Right lung (tissue), 10 donors: ENCODE results near the gene STEAP1B. TPM values are rescaled to one million over a fixed set of nuclear protein-coding genes. Genes with fewer than 3 reads are reported as not detected.
"Not testable (repeated sequence)": the region's sequence is repeated elsewhere in the genome, so short reads cannot be mapped to it uniquely, and the experiment has no call there.

Experiments used
- DNase-seq, 2 donors: peaks; one replicate each; pipeline ENCODE4 v3.0.0-alpha.2; 2013
- long read RNA-seq, 8 donors: transcript quantifications; one replicate each; lab custom pipeline, GENCODE V29; 2026
- polyA plus RNA-seq, 5 donors: library from polyadenylated mRNA; unstranded; fragments of 120-200 nt; gene quantifications; one replicate each; pipeline versions ENCODE4 v1.2.1 to v1.2.3, GENCODE V29; 2013; ENCODE audit warnings: inconsistent platforms in 1 of 5, low replicate concordance in 1 of 5; ENCODE audit not compliant: insufficient read length in 5 of 5, insufficient read depth in 1 of 5

STEAP1B gene
- 1 to 10 TPM; 1.7 to 3.4 (median 2.9) TPM for polyA plus RNA-seq
- long read RNA-seq, donor 1, partial matches to known transcripts, result 0 of 1 reads
- long read RNA-seq, donor 1, other reads (novel, unspliced or antisense), result 0 of 1 reads
- long read RNA-seq, donor 2, result 0 reads
- long read RNA-seq, donor 3, result 0 reads
- long read RNA-seq, donor 4, result 0 reads
- long read RNA-seq, donor 5, result 0 reads
- long read RNA-seq, donor 6, result 0 reads
- long read RNA-seq, donor 7, result 0 reads
- long read RNA-seq, donor 8, result 0 reads

DNA sequence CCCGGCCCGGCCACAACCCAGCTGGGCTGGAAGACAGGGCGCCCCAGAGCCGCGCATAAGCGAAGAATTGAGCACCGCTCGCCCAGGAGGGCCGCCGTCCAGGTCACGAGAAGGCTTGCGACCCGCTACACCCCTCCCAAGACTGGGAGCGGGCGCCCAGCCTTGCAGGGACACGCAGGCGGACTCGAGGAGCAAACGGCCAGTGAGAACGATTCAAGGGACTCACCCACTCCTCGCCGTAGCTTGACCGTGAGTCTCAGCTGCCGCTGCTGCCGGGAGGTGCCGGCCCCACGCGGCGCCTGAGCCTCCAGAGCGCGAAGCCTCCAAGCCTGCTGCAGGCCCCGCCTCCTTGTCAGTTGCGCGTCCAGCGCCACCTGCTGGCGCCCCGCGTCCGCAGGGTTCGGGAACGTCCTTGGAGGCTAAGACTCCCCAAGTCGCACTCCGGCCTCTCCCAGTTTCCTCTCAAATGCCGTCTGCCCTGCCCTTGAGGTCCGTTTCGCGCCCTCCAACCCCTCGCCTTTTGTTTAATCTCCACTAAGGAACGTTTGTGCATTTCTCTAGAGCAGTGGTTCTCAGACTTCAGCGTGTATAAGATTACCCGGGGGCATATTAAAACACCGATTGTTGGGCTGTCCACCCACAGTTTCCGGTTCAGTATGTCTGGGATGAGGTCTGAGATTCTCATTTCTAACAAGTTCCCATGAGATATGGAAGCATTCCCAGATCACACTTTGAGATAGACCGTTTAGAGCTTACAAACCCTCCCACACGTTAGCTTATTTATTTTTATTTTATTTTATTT lies at the start of gene STEAP1B:
Gene STEAP1B (minus strand): TSS at position 301 of the 802 bp plus-strand sequence. CDS start 5,333 bp downstream, outside the sequence.
- peak; percentile 71 to 75 for DNase-seq

DNA sequence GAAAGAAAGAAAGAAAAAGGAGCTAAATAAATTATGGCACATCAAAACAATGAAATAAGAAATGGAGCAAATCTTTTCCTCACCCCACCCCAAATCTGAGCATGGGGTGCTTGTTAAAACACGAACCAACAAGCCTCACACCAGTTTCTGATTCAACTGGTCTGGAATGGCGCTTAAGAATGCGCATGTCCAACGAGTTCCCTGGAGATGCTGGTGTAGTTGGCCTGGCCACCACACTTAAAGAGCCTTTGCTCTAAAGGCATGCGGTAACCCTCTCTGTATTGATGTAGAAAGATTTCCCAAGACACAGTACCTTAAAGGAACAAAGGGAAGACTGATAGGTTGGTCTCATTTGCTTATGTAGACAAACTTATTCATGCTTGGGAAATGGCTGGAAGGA lies 49.1 kb upstream of the STEAP1B start:
- DNase-seq, result no peak

DNA sequence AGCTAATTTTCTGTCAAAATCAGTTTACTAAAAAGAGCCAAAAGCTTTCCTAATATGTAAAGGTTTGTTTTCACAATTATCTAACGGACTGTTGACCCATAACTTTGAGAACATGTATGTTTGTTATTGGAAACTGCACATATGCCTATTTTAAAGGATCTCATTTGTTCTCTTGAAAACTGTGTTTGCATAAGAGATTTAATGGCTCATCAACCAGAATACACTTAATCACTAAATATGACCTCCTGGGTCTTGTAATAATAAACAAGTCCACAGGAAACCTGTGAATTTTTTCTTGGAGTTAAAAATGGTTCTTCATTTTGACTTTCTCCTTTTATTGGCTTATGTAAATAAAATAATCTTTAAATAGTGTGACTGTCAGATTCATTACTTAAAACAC lies 48.3 kb upstream of the STEAP1B start:
- no peak for DNase-seq

DNA sequence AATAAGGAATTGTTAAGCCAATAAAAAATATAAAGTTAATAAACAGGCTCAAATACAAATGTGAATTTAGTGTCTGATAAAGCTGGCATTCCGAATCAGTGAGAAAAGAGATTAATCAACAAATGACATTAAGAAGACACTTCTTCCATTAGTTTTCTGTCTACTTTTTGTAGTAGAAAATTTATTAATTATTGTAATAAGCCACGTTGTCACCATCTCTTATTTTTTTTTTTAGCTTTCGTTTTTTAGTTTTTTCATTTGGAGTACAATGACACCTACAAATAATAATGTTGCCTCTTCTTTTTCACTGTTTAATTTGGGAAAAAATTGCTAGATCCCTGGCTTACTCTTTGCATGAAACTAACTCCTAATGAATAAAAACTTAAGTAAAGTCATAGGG lies 46.8 kb upstream of the STEAP1B start:
- no peak for DNase-seq

DNA sequence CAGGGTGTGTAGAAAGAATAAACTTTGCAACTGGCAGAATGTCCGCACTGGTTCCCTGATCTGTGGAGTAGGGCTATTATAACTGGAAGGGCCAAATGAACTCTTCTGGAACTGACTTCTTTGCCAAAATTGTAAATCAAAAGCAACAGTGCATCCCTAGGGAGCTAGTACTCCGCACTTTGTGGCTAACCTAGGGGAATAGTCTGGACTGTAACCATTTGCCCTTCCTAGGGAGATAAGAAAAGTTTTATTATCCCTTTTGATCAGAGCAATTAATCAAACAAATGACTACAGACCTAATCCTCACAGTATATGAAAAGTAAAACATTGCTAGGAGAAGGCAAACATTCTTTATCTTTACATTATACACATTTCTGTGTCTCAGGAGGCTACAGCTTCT lies 45.5 kb upstream of the STEAP1B start:
- no peak for DNase-seq

DNA sequence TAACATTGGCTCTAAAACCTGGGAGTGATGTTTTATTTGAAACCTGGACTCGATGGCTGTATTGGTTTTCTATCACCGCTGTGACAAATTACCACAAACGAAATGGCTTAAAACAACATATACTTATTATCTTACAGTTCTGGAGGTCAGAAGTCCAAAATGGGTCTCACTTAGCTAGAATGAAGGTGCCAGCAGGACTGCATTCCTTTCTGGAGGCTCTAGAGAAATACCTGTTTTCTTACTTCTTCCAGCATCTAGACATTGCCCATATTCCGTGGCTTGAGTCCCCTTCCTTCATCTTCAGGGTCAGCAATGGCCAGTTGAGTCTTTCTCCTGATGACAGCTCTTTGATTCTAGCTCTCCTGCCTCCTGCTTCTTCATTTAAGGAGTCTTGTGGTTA lies 44.3 kb upstream of the STEAP1B start:
- DNase-seq, result no peak

DNA sequence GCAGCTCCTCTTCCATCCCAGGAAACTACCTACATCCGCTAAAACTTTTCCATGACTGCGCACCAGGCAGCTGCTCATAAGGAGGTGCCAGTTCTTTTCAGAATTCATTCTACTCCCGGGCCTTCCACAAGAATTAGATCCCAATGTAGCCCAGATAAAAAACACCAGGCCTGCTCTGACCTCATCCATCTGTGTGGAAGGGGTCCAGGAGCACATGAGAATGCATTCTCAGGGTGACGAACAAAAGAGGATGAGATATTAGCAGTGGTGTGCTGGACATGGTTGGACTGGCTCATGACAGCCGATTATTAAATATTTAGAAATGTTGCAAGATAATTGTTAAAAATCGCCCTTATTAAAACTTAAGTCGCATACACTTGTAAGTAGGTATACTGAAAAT lies 43.2 kb upstream of the STEAP1B start:
- no peak for DNase-seq

DNA sequence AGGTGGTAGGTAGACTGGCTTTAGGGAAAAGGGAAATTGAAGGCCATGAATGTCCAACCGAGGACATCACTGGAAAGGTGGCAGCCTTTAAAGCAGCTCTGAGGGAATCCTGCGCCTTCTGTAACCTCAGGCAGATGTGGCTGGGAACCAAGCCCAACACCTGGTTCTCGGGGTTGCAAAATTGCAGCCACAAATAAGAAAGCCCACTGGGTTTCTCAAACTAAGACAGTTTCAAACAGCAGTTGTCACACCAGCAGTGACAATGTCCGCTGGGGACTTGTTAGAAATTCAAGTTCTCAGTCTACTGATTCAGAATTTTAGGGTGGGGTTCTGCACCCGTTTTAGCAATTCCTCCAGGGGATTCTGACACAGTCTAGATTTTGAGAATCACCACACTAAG lies 42.7 kb upstream of the STEAP1B start:
- no peak for DNase-seq

DNA sequence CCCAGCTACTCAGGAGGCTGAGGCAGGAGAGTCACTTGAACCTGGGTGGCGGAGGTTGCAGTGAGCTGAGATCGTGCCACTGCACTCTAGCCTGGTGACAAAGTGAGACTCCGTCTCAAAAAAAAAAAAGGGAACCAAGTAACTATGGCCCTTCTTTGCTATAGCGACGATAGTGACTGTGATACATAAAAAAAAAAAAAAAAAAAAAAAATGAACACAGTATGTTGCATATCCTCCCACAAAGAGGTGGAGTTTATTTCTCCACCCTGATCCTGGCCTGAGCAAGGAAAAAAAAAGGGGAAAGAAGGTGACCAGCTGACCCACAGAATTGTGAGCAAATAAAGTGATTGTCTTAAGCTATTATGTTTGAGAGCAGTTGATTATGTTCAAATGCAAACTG lies 42.3 kb upstream of the STEAP1B start:
- DNase-seq, result no peak

DNA sequence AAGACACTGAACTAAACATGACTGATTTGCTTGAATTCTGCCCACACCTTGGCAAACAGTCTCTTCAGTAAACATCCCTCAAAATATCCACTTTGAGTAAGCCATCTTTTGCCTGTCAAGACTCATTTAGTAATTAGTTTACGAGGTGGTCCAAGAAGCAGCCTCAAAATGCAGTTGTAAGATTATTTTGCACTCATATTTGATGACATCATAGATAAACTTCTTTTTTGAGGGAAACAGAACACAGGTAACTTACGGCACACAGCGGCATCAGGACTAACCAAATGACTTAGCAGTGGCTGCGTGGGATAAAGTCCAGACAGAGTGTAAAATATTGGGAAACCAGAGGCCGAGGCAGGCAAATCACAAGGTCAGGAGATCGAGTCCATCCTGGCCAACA lies 41.8 kb upstream of the STEAP1B start:
- no peak for DNase-seq

DNA sequence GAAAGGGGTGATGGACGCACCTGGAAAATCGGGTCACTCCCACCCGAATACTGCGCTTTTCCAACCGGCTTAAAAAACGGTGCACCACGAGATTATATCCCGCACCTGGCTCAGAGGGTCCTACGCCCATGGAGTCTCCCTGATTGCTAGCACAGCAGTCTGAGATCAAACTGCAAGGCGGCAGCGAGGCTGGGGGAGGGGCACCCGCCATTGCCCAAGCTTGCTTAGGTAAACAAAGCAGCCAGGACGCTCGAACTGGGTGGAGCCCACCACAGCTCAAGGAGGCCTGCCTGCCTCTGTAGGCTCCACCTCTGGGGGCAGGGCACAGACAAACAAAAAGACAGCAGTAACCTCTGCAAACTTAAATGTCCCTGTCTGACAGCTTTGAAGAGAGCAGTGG lies 28.5 kb upstream of the STEAP1B start:
- not testable (repeated sequence) for DNase-seq

DNA sequence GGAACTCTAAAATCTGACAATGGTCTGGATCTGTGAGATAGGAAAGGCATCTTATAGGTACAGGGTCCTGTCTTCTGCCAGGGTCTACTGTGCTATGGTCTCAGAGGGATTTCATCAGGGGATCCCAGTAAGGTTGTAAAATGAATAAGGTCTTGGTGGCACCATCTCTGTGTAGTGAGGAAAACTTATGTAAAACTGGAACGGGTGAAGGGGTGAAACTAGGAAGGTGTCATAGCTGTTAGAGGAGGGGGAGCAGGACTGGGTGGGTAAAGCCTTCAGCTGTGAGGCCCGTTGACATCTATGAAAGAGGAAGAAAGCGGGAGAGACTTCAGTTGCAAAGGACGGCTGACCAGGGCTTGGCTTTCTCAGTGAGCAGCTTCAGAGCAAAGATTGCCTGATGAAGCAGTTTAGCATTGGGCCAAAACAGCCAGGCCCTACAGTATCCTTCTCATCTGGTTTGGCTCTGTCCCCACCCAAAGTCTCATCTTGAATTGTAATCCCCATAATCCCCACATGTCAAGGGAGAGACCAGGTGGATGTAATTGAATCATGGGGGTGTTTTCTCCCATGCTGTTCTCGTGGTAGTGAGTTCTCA lies 24.5 kb upstream of the STEAP1B start:
- not testable (repeated sequence) for DNase-seq

DNA sequence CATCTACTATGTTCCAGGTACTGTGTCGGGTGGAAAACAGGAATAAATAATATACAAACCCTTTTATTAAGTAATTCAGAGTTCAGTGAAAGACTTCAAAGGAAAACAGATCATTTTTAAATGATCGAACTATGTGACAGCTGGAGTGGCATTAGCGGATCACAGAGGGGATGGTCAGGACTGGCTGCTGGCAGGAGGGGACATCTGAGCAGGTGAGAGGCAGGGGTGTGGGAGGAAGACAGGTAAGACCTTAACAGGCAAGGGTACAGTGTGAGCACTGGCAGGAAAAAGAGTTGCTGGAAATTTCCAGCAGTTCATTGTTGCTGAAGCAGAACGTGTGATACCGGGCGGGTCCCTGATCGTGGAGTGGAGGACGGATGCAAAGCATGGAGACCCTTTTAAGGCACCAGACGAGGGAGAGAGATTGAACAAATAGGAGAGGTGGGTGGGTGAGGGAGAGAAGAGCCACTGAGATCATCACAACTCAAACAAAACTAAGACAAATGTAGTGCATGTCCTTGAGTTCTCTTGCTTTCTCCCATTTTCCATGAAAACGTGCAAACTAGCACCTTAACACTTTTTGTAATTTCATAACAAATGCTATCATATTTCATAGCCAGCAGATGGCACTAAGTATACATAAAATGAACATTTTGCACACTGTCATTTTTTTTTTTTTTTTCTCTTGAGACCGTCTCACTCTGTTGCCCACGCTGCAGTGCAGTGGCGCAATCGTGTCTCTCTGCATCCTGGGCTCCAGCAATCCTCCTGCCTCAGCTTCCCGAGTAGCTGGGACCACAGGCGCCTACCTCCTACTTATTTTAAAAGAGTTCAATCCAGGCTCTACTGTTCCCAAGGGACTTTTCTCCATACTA lies 23.7 kb upstream of the STEAP1B start:
- DNase-seq, result peak in 1 of 2 donors; percentile 22

DNA sequence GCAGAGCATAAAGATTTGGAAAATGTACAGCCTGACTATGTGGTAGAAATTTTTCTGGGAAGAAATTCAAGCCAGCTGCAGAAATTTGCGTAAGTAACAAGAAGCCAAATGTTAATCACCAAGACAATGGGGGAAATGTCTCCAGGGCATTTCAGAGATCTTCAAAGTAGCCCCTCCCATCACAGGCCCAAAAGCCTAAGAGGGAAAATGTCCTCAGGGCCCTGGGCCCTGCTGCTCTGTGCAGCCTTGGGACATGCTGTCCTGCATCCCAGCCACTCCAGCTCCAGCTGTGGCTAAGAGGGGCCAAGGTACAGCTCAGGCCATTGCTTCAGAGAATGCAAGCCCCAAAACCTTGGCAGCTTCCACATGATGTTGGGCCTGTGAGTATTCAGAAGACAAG lies 19.6 kb upstream of the STEAP1B start:
- DNase-seq, result not testable (repeated sequence)

DNA sequence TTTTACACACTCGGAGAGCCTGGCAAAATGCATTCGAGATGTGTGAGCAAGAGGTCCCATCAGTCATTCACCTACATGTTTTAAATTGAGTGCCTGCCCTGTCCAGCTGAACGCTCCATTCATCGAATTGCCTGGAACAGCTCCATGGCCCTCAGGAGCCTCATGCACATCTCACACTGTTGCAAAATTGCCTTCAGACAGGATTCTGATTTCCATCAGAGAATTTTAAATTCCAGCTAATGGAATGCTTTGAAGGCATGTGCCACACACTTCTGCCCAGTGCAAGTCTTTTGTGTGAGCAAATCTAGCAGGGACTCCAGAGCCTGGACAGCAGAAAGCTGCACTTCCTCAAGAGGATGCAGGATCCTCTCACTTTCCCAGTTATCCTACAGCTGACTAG lies 17.0 kb upstream of the STEAP1B start:
- not testable (repeated sequence) for DNase-seq

DNA sequence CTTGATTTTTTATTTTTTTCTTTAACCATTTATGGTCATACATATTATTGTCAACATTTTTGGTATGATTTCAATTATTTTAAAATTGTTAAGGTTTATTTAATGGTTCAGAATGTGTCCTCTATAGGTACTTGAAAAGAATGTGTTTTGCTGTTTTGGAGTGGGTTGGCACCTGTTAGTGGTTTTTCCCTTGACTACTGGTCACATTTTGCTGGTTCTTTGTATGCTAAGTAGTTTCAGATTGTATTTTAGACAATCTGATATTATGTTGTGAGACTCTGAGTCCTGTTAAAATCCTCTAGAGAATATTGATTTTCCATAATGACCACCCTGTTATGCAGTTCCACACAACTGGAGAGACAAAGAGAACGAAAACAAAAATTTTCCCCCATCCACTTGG lies 15.0 kb upstream of the STEAP1B start:
- DNase-seq, result not testable (repeated sequence)

DNA sequence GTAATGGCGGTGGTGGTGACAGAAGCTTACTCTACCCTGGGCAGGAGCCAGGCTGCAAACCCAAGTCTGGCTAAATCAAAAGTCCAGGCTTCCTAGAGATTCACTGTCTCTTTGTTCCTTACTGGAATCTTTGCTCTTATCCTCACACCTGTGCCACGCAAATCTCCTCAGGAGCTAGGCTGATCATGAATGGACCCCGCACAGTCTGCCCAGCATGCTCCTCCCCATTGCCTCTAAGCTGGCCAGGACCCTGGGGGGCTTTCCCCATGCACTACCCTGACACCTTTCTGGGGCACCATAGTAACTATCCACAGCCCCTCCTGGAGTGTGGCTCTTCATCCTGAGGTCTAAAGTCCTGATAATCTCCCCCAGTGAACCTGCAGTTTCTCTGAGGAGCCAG lies 7.3 kb upstream of the STEAP1B start:
- not testable (repeated sequence) for DNase-seq

DNA sequence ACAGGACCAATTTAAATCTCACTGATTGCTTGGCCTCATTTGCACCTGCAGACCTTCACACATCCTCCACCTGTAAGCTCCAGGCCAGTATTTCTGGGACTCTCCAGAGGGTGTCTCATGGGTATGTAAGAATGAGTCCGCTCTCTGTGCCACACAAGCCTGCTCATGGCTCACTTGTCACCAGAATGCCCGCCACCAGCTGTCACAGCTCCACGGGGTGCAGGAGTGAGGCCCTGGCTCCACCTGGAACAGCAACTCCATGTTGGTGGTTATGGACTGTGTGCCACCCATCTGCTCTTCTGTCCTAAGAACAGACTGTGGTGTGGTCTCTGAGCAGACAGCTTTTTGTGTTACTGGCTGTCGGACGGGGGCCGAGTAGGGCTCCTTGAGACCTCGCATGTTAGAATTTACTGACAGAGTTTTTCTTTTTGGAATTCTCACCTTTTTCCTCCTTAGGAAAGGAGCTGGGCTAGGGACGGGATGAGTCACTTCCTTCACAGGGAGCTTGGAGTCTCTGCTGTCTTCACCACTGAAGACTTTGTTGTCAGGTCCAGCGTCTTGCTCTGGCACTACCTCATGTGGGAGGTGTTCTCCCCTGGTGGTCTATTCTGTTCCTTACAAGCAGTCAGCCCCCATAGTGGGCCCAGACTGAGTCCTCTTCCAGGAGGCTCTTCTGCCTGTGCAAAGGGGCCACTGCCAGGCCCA lies 6.5 kb upstream of the STEAP1B start:
- DNase-seq, result not testable (repeated sequence)

DNA sequence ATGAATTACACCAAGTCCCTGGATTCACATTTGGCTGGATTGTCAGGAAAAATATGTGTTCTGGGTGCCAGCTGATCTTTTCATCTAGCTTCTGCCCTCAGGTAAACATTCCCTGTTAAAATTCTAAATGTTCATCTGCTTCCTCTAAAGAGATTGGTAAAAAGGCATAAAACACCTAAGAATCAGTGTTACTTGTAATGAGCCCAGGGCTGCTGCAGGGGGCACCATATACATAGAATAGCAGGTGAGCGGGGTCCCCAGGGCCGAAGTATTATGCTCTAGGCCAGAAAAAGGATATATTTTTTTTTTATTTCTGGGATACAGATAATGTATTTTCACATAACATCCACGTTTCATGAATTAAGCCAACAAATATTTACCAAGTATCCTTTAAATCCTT lies 4.5 kb upstream of the STEAP1B start:
- DNase-seq, result not testable (repeated sequence)

DNA sequence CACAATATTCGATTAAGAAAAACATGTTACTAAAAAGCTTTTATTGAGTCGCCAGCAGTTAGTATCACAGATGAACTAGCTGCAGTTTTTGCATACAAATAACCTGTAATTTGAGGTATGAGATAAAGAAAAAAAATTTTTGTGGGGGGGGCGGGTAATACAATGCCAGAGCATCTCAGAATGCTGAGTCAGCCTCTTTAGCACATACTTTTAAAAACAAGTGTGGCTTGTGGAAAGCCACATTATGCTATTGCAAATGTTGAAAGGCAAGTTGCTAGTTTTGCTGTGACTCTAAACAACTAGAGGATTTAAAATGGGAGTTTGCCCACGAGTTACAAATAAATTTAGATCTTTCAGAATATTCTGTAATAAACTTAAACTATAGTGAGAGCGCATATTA lies 2.1 kb upstream of the STEAP1B start:
- DNase-seq, result not testable (repeated sequence)

DNA sequence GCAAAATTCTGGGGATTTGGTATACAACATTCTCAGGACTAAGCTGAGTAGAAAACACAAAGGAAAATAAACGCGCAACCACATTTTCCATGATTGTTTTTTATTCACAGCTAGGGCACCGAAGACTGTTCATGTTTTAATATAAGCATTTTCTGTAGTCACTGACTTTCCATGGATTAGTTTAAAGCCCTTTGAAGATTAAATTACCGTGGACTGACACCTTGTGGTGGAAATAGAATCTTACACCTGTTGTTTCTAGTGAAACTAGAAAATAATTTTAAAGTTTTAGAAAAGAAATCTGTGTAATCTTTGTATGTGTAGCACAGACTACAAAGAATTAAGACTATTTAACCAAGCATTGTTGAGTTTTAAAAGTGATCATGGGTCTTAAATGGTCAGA lies 1.3 kb upstream of the STEAP1B start:
- not testable (repeated sequence) for DNase-seq
